ENCODE measurements around the gene DLX4.

The DLX4 gene

DNA sequence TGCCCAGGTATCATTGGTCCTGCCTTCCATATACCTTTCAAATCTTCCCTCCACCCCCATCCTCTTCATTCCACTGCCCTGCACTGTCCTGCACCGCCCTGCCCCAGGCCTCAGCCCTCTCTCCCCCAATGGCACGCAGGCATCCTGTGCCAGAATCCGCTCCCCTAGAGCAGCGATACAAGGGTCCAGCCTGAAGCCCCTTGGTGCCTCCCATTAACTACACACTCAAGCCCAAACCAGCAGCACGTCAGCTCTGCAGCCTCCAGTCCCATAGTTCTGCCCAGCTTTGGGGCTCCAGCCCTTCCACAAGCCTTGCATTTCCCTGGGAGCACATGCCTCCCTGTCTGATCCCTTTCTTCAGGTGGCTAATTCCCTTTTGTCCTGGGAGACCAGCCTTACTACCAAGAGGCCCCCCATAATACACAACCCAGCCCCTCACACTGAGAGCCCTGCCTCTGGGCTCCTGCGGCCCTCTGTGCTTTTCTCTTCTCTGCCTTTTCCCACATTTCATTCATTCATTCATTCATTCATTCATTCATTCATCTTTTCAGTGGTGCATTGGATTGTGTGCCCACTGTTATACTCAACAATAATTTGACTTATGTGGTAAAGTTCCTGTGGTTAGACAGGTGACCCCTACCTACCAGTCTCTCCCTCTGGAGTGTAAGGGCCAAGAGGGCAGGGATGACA lies 52.8 kb downstream of the DLX4 start:
- FAIRE-seq = no peak

- FAIRE-seq = no peak
Measured at GRCh38 chr17:50022463-50023130, 53.6 kb downstream of the DLX4 start.

GRCh38 chr17:50023520-50023919 lies 54.5 kb downstream of the DLX4 start:
- FAIRE-seq = no peak
